Heart left ventricle (tissue), 13 donors: ENCODE data around the gene MSL3B.

ENCODE experiments used
- CTCF ChIP-seq, 12 donors: fragments of 200-600 bp; sonication (generic) in 4 of 12; IDR thresholded peaks; one replicate each; pipeline versions ENCODE4 v1.5.0 to v1.8.0; 2018 to 2022; ENCODE audit warnings: antibody characterized with exemption in 12 of 12, mild to moderate bottlenecking in 5 of 12
- POLR2A ChIP-seq, 2 donors: fragments of 450-650 bp; IDR thresholded peaks; one replicate each; pipeline ENCODE4 v1.6.1; 2017; ENCODE audit warnings: antibody characterized with exemption in 2 of 2, mild to moderate bottlenecking in 2 of 2, moderate library complexity in 2 of 2
- donor health status: ischemic (EF 13 %, LVEDD 7.1; RV severe dilation, severe dysfunction).
- donor health status: DM: no; HTN: yes; CAD: no.
- donor health status: DM: no; HTN: no; CAD: no.
- donor health status: ischemic (EF 25% LVEDD 6.9; RV normal size, moderate dysfunction).
- donor health status: ischemic (EF 25% LVEDD 5.7; RV mildly dilated, moderate dysfunction).
- donor health status: ischemic (EF 35%, LVEDD 5.7; RV mildly dilated, moderate dysfunction).
- donor health status: nonischemic (EF 11% LVEDD 7.7; RV severe dilation, severe dysfunction).
- donor health status: DM: yes; HTN: yes; CAD: no.
- donor health status: PGD.
- donor health status: ischemic (EF 29% LVEDD 5.4; RV normal size, mild dysfunction).
- donor health status: nonischemic (EF 23%, LVEDD 6.1; RV moderate dilation, normal function).

- no peak for TF ChIP-seq CTCF (IDR thresholded peaks at IDR 0.05)
- TF ChIP-seq POLR2A (IDR thresholded peaks at IDR 0.05) = no peak
Measured at GRCh38 chr2:233892793-233893192, 24.6 kb upstream of the MSL3B start.
